ENCODE measurements around the gene CCDC112. TPM values are rescaled to one million over a fixed set of nuclear protein-coding genes. Genes with fewer than 3 reads are reported as not detected.

Gene CCDC112
- total and polyA plus RNA-seq, 2 experiments from 2014 or later, result 18.1 to 48.2 TPM

- Histone ChIP-seq H3K4me1 (ENCODE audit: insufficient read depth) (no peaks in the 10 kb centered on the region), H3K4me2 (no peak overlapping the region), H3K27me3 (ENCODE audit: insufficient read depth) (no peaks in the 10 kb centered on the region), H3K79me2 (replicated peaks; ENCODE audit: insufficient read depth) (no peaks in the 10 kb centered on the region), H3K27ac (ENCODE audit: low read depth) (no peak overlapping the region), H3K36me3 (ENCODE audit: insufficient read depth) (no peaks in the 10 kb centered on the region), H3K4me3 (no peak overlapping the region), H3K9me2 (ENCODE audit: insufficient read depth) (no peaks in the 10 kb centered on the region), H3F3A (replicated peaks; ENCODE audit: low read depth) (no peaks in the 10 kb centered on the region), H4K20me1 (replicated peaks; ENCODE audit: insufficient read depth) (no peaks in the 10 kb centered on the region), H2AFZ (no peak overlapping the region)
- Mint-ChIP-seq H3K4me3 (no peak overlapping the region), H3K9me3 (no peaks in the 10 kb centered on the region), H3K4me1 (no peaks in the 10 kb centered on the region), H3K27ac (no peak overlapping the region), H3K36me3 (ENCODE audit: low read depth) (no peaks in the 10 kb centered on the region), H3K27me3 (ENCODE audit: insufficient read depth, low read depth, poor library complexity) (no peaks in the 10 kb centered on the region)
- TF ChIP-seq ZNF114 (CRISPR knock-in tag; IDR thresholded peaks at IDR 0.05) (no peak), ZNF331 (CRISPR knock-in tag; IDR thresholded peaks at IDR 0.05; ENCODE audit: low read depth) (no peak), NANOG (IDR thresholded peaks at IDR 0.05; ENCODE audit: borderline replicate concordance) (no peak), JUNB (IDR thresholded peaks at IDR 0.05; ENCODE audit: unreplicated experiment) (no peak), STAT1 (IDR thresholded peaks at IDR 0.05; ENCODE audit: unreplicated experiment) (no peak), ETS1 (IDR thresholded peaks at IDR 0.05) (no peak), REST (IDR thresholded peaks at IDR 0.05; ENCODE audit: unreplicated experiment) (no peak), POLR2AphosphoS5 (IDR thresholded peaks at IDR 0.05; ENCODE audit: low read depth) (no peak), CTCF (conservative IDR thresholded peaks at IDR 0.05; ENCODE audit: low read depth in 2 of 2) (no peak), ZNF462 (CRISPR knock-in tag; IDR thresholded peaks at IDR 0.05) (no peak), EZH2 (IDR thresholded peaks at IDR 0.05; ENCODE audit: low read depth, unreplicated experiment) (no peak)
- DNase-seq (ENCODE audit: low spot score) (no peak), ATAC-seq (no peak)
Observed at GRCh38 chr5:115321309-115321708, 24.9 kb upstream of the CCDC112 start.

All from GM23338 (cell line).